K562 (cell line): Measurements from ENCODE around the gene BRD3OS. TPM values are rescaled to one million over a fixed set of nuclear protein-coding genes. Genes with fewer than 3 reads are reported as not detected.

Experiments used
- ATAC-seq: fragments of 200-7000 bp; cut with Tn5 transposase; 3 replicates; pipeline ENCODE4 v1.9.1; 2020; ENCODE audit warnings: moderate library complexity
- BruUV-seq: library from RNA; stranded (reverse); fragments of 400-500 nt; replicated peaks from 2 replicates; lab custom pipeline; 2021; lab: Mats Ljungman, UMichigan
- CTCF ChIA-PET: fragments of 300-600 bp; formaldehyde crosslinking; extraction: SDS; loops from one replicate; lab custom pipeline; 2021; ENCODE audit warnings: low intra/inter-chr PET ratio; lab: Yijun Ruan, JAX
- POLR2A ChIA-PET: fragments of 300-600, 350-650 bp; sonication (Branson Sonifier 250); formaldehyde crosslinking; extraction: SDS; loops from one replicate; lab custom pipeline; 2021; ENCODE audit warnings: antibody characterized with exemption, inconsistent platforms; lab: Yijun Ruan, JAX
- DNase-seq, 4 experiments: peaks; one replicate each; pipeline versions ENCODE4 v3.0.0 to v3.0.0-alpha.2; 2011 to 2018; ENCODE audit warnings: low spot score in 3 of 4, mixed read lengths in 3 of 4; ENCODE audit errors: extremely low read depth in 1 of 4
- FAIRE-seq: peaks from 2 replicates; lab custom pipeline; 2011; peaks lifted over from hg19 to GRCh38; lab: Jason Lieb, UNC
- H2AFZ ChIP-seq: 2 replicates; pipeline ENCODE4 v1.6.0; 2011; ENCODE audit warnings: low read depth, low read length, control low read depth, inconsistent platforms
- H3K27ac ChIP-seq: fragments of 200-600 bp; 3 replicates; pipeline ENCODE4 v1.8.0; 2011; ENCODE audit warnings: low read depth, mild to moderate bottlenecking, control low read depth, inconsistent platforms, low read length, moderate library complexity, mixed read lengths; ENCODE audit errors: extremely low read depth
- H3K27me3 ChIP-seq, 2 experiments: fragments of 300-600 bp in 1 of 2; 2 replicates in 1 of 2; 3 replicates in 1 of 2; pipeline versions ENCODE4 v1.6.0 to v1.8.0; 2011; ENCODE audit warnings: inconsistent platforms in 2 of 2, low read length in 2 of 2, mild to moderate bottlenecking in 1 of 2, mixed read lengths in 1 of 2, moderate library complexity in 1 of 2; ENCODE audit not compliant: control insufficient read depth in 2 of 2, insufficient read depth in 2 of 2
- H3K36me3 ChIP-seq: fragments of 300-600 bp; 3 replicates; pipeline ENCODE4 v1.8.0; 2011; ENCODE audit warnings: mild to moderate bottlenecking, low read length, inconsistent platforms; ENCODE audit not compliant: control insufficient read depth, insufficient read depth
- H3K4me1 ChIP-seq, 2 experiments: fragments of 200-600 bp in 1 of 2; replicated peaks in 1 of 2; 2 replicates in 1 of 2; 3 replicates in 1 of 2; pipeline versions ENCODE4 v1.5.1 to v1.8.0; 2011; ENCODE audit warnings: inconsistent platforms in 2 of 2, low read length in 2 of 2, mild to moderate bottlenecking in 1 of 2, mixed read lengths in 1 of 2, moderate library complexity in 1 of 2; ENCODE audit not compliant: control insufficient read depth in 2 of 2, insufficient read depth in 2 of 2
- H3K4me2 ChIP-seq: 2 replicates; pipeline ENCODE4 v1.6.1; 2011; ENCODE audit warnings: low read length, control low read depth, inconsistent platforms, mixed read lengths; ENCODE audit not compliant: insufficient read depth
- H3K4me3 ChIP-seq: fragments of 200-600 bp; sonication (generic), shearing (Covaris generic); 2 replicates; pipeline ENCODE4 v1.5.1; 2016; ENCODE audit warnings: control low read depth, inconsistent platforms
- H3K79me2 ChIP-seq: fragments of 200-600 bp; 3 replicates; pipeline ENCODE4 v1.8.0; 2011; ENCODE audit warnings: low read length, inconsistent platforms; ENCODE audit not compliant: control insufficient read depth, insufficient read depth
- H3K9ac ChIP-seq, 2 experiments: 2 replicates each; pipeline versions ENCODE4 v1.6.0 to v1.6.1; 2011; ENCODE audit warnings: low read depth in 2 of 2, low read length in 2 of 2, control low read depth in 1 of 2, inconsistent platforms in 1 of 2, mild to moderate bottlenecking in 1 of 2, mixed read lengths in 1 of 2; ENCODE audit not compliant: insufficient read depth in 1 of 2
- H3K9me1 ChIP-seq: one replicate; pipeline ENCODE4 v1.6.0; 2011; ENCODE audit warnings: inconsistent platforms, mild to moderate bottlenecking, low read length, moderate library complexity; ENCODE audit not compliant: control insufficient read depth, insufficient read depth
- H3K9me3 ChIP-seq: replicated peaks from 2 replicates; pipeline ENCODE4 v1.5.1; 2011; ENCODE audit warnings: low read depth, low read length, inconsistent platforms; ENCODE audit not compliant: control insufficient read depth, insufficient read depth
- H4K20me1 ChIP-seq: replicated peaks from 2 replicates; pipeline ENCODE4 v1.6.1; 2011; ENCODE audit warnings: low read length, inconsistent platforms, mixed read lengths; ENCODE audit not compliant: control insufficient read depth, insufficient read depth
- CBX3 ChIP-seq, 2 experiments: IDR thresholded peaks; 1 replicate in 1 of 2; 2 replicates in 1 of 2; pipeline ENCODE4 v1.6.1; 2012; ENCODE audit warnings: inconsistent platforms in 2 of 2, low read length in 2 of 2, borderline replicate concordance in 1 of 2, control low read depth in 1 of 2
- DPF2 ChIP-seq: fragments of 450-650 bp; IDR thresholded peaks from 2 replicates; pipeline ENCODE4 v1.6.1; 2016
- ESRRA ChIP-seq: fragments of 450-650 bp; IDR thresholded peaks from 2 replicates; pipeline ENCODE4 v1.6.1; 2014; ENCODE audit warnings: low read depth, mild to moderate bottlenecking, moderate library complexity, borderline replicate concordance
- ETV1 ChIP-seq: fragments of 450-650 bp; conservative IDR thresholded peaks from 2 replicates; pipeline ENCODE4 v1.6.1; 2016; ENCODE audit warnings: missing genetic modification characterization, control low read depth, low read depth, missing compliant biosample characterization
- GABPB1 ChIP-seq: sonication (generic); formaldehyde crosslinking; IDR thresholded peaks from 2 replicates; pipeline ENCODE4 v1.8.0; 2022; ENCODE audit warnings: mild to moderate bottlenecking, missing genetic modification reagents
- HDAC2 ChIP-seq: fragments of 450-650 bp; IDR thresholded peaks from 2 replicates; pipeline ENCODE4 v1.6.1; 2016; ENCODE audit warnings: mild to moderate bottlenecking
- KLF16 ChIP-seq: IDR thresholded peaks from 2 replicates; pipeline ENCODE4 v1.6.1; 2016; ENCODE audit warnings: antibody characterized with exemption
- NKRF ChIP-seq: fragments of 450-650 bp; IDR thresholded peaks from 2 replicates; pipeline ENCODE4 v1.6.1; 2016; ENCODE audit warnings: borderline replicate concordance
- RBM39 ChIP-seq: fragments of 200-400 bp; formaldehyde crosslinking; optimal IDR thresholded peaks from 2 replicates; pipeline ENCODE3; 2018; ENCODE audit warnings: low read depth, low read length
- SIN3A ChIP-seq, 2 experiments: fragments of 150-350 bp in 1 of 2; IDR thresholded peaks; 2 replicates each; pipeline ENCODE4 v1.6.1; 2011 to 2016; ENCODE audit warnings: borderline replicate concordance in 2 of 2, low read depth in 2 of 2, low read length in 2 of 2, mild to moderate bottlenecking in 2 of 2, moderate library complexity in 2 of 2; ENCODE audit not compliant: control insufficient read depth in 1 of 2
- TAF15 ChIP-seq: fragments of 200-400 bp; formaldehyde crosslinking; IDR thresholded peaks from 2 replicates; pipeline ENCODE4 v1.6.1; 2017; ENCODE audit warnings: mild to moderate bottlenecking, low read depth, low read length, moderate library complexity
- THRAP3 ChIP-seq: fragments of 450-650 bp; IDR thresholded peaks from 2 replicates; pipeline ENCODE4 v1.6.1; 2016; ENCODE audit warnings: mild to moderate bottlenecking, inconsistent platforms, borderline replicate concordance
- ZFP30 ChIP-seq: fragments of 250-450 bp; sonication (Bioruptor Pico); IDR thresholded peaks from 2 replicates; pipeline ENCODE4 v1.8.0; 2022; ENCODE audit warnings: moderate library complexity, mild to moderate bottlenecking, inconsistent platforms, borderline replicate concordance
- ZKSCAN8 ChIP-seq: fragments of 200-800 bp; sonication (Bioruptor generic); IDR thresholded peaks from 2 replicates; pipeline ENCODE4 v1.6.1; 2016; ENCODE audit warnings: missing genetic modification characterization, missing compliant biosample characterization
- ZNF277 ChIP-seq: fragments of 250-450 bp; sonication (Bioruptor Pico); IDR thresholded peaks from 2 replicates; pipeline ENCODE4 v1.8.0; 2022; ENCODE audit warnings: inconsistent platforms, mild to moderate bottlenecking, moderate library complexity, borderline replicate concordance
- ZNF347 ChIP-seq: fragments of 450-650 bp; formaldehyde crosslinking; IDR thresholded peaks from 2 replicates; pipeline ENCODE4 v1.4.0; 2020; ENCODE audit warnings: low read depth, mild to moderate bottlenecking, moderate library complexity
- ZNF655 ChIP-seq: fragments of 250-450 bp; sonication (Bioruptor Pico); IDR thresholded peaks from 2 replicates; pipeline ENCODE4 v1.5.0; 2021
- ZNF764 ChIP-seq: fragments of 250-450 bp; sonication (Bioruptor Pico); IDR thresholded peaks from 2 replicates; pipeline ENCODE4 v1.4.0; 2020; ENCODE audit warnings: low read depth, mild to moderate bottlenecking, moderate library complexity
- WGBS: fragments of 100-300 bp; shearing (Covaris generic); methylation state at CpG from one replicate; pipeline ENCODE4 v1.1.6; 2016; ENCODE audit warnings: low coverage, mixed read lengths; ENCODE audit not compliant: insufficient coverage; ENCODE audit errors: missing lambda C conversion rate; 5-methylcytosine and 5-hydroxymethylcytosine counted together
- in situ Hi-C: fragments of 300-500 bp; cut with MboI; formaldehyde crosslinking; loops from 4 replicates; pipeline ENCODE4 v1.15.0; 2018; ENCODE audit warnings: inconsistent platforms, mixed read lengths
- intact Hi-C: fragments of 100-400 bp; cut with micrococcal nuclease; formaldehyde crosslinking; loops from 2 replicates; pipeline ENCODE4 v1.14.2; 2022
- polyA plus RNA-seq, 8 experiments: library from polyadenylated mRNA; depleted of rRNA in 4 of 8; stranded (reverse) in 5 of 8; unstranded in 3 of 8; fragments of >200 nt; fragmentation: Nextera tagmentation in 2 of 8; fragmentation: Illumina TruSeq in 1 of 8; extraction: Ambion mirVana in 2 of 8; extraction: Trizol in 1 of 8; gene quantifications; 2 replicates each; pipeline versions ENCODE4 v1.2.1 to v1.2.3, GENCODE V29; 2011 to 2014; ENCODE audit warnings: inconsistent platforms in 1 of 8, missing spikeins in 1 of 8
- total RNA-seq, 7 experiments: library from RNA; depleted of rRNA in 6 of 7; stranded (reverse); fragments of >200 nt in 6 of 7; fragmentation: Illumina TruSeq in 2 of 7; extraction: Trizol in 2 of 7; gene quantifications; 2 replicates each; pipeline versions ENCODE4 v1.2.1 to v1.2.3, GENCODE V29; 2011 to 2021; ENCODE audit warnings: low replicate concordance in 1 of 7

The BRD3OS gene
- total and polyA plus RNA-seq, 9 of the 15 experiments (the other 6 are each of a cell fraction or from before 2014, with no cell fraction given), result 1.1 to 8.7 (median 5.9) TPM

GRCh38 chr9:134063571-134064450, 38.5 kb downstream of the BRD3OS start:
- in situ Hi-C loops, result no loop called here

More at GRCh38 chr9:134063571-134064450, 38.5 kb downstream of the BRD3OS start:
- H3K36me3 ChIP-seq, result no peaks in the 10 kb centered on the region
- H3K4me2 ChIP-seq, result no peak overlapping the region
- DNase-seq, result no peak
- POLR2A ChIA-PET, result no interaction called here
- peaks cover 7 to 53% of the 10 kb centered on the region in 2 experiments; a peak in 3 of 5 replicates for H3K4me1 ChIP-seq
- no peak for FAIRE-seq
- CTCF ChIA-PET, result no interaction called here
- H3K79me2 ChIP-seq, result peaks cover 53% of the 10 kb centered on the region
- no peak overlapping the region for H3K27ac ChIP-seq
- no peak for ATAC-seq
- no peaks in the 10 kb centered on the region for H3K9me3 ChIP-seq
- no peaks in the 10 kb centered on the region for H3K27me3 ChIP-seq
- H3K9me1 ChIP-seq, result peaks cover 6% of the 10 kb centered on the region
- peak overlapping the region in 1 of 2 experiments; percentile 69; a peak in 1 of 4 replicates for H3K9ac ChIP-seq
- no peak overlapping the region for H2AFZ ChIP-seq
- H4K20me1 ChIP-seq, result peaks cover 27% of the 10 kb centered on the region
- BruUV-seq, result no TSS peak
- no peak for TF ChIP-seq SIN3A (IDR thresholded peaks at IDR 0.05; ENCODE audit: borderline replicate concordance in 2 of 2, control insufficient read depth in 1 of 2, low read depth in 2 of 2, low read length in 2 of 2)
- TF ChIP-seq ZNF277 (CRISPR knock-in tag), result no peak
- TF ChIP-seq ZNF347, result no peak
- no peak for TF ChIP-seq HDAC2
- no peak for TF ChIP-seq ESRRA
- no peak for TF ChIP-seq RBM39
- no peak for TF ChIP-seq ZNF764 (CRISPR knock-in tag)
- TF ChIP-seq GABPB1 (CRISPR knock-in tag), result no peak
- no peak for TF ChIP-seq CBX3 (IDR thresholded peaks at IDR 0.05; ENCODE audit: borderline replicate concordance in 1 of 2, low read length in 2 of 2)
- TF ChIP-seq ZNF655 (CRISPR knock-in tag), result no peak
- no peak for TF ChIP-seq ETV1 (tag)
- TF ChIP-seq NKRF, result no peak
- TF ChIP-seq ZFP30 (CRISPR knock-in tag), result no peak
- no peak for TF ChIP-seq DPF2
- no peak for TF ChIP-seq TAF15
- no peak for TF ChIP-seq THRAP3
- no peak for TF ChIP-seq ZKSCAN8 (CRISPR knock-in tag)
- TF ChIP-seq KLF16, result no peak
- TF ChIP-seq, all 486 proteins: peak for 0
- H3K4me3 ChIP-seq, result no peak overlapping the region
- WGBS, result 91% methylated on average over 27 of the region's 29 CpGs
- intact Hi-C loops, result no loop called here
